ENCODE data around the gene FARS2. TPM values are rescaled to one million over a fixed set of nuclear protein-coding genes. Genes with fewer than 3 reads are reported as not detected.
A peak's percentile ranks its signal among the peaks of the same experiment; 100 is the strongest.

Gene FARS2
- total and polyA plus RNA-seq, 2 donors (not counting 1 experiment from before 2014, with no cell fraction given) = 33.0 to 35.5 TPM

- no peaks in the 10 kb centered on the region for H3K9me3 Mint-ChIP-seq (ENCODE audit: insufficient read depth)
- no peaks in the 10 kb centered on the region for H3K27me3 Mint-ChIP-seq
- intact Hi-C loops (cut with micrococcal nuclease) = no loop called here
- Histone ChIP-seq H2AFZ (ENCODE audit: insufficient read depth, low read depth, low read length, poor library complexity, severe bottlenecking) (no peak overlapping the region), H4K20me1 (ENCODE audit: control insufficient read depth, insufficient read depth, low read length, poor library complexity, severe bottlenecking) (no peaks in the 10 kb centered on the region), H3K4me2 (replicated peaks; ENCODE audit: low read depth, low read length, poor library complexity, severe bottlenecking) (no peak overlapping the region), H3K9me3 (ENCODE audit: control extremely low read depth in 1 of 3, control insufficient read depth in 2 of 3, insufficient read depth in 1 of 3, low read length in 2 of 3) (no peaks in the 10 kb centered on the region), H3K27me3 (replicated peaks in 1 of 4; ENCODE audit: control extremely low read depth in 1 of 4, control insufficient read depth in 3 of 4, insufficient read depth in 4 of 4, low read length in 3 of 4) (no peaks in the 10 kb centered on the region), H3K27ac (ENCODE audit: low read length in 2 of 2) (no peak overlapping the region), H3K36me3 (replicated peaks in 1 of 2; ENCODE audit: control extremely low read depth in 1 of 2, control insufficient read depth in 1 of 2, extremely low read depth in 1 of 2, insufficient read depth in 2 of 2, low read length in 1 of 2) (peaks cover 0 to 9% of the 10 kb centered on the region in 2 experiments), H3K4me3 (ENCODE audit: control extremely low read depth in 1 of 5, extremely low read depth in 1 of 5, insufficient read depth in 1 of 5, low read depth in 2 of 5, low read length in 4 of 5) (no peak overlapping the region), H3K4me1 (ENCODE audit: control insufficient read depth in 2 of 2, insufficient read depth in 2 of 2, low read length in 2 of 2) (peaks cover 13 to 18% of the 10 kb centered on the region in 2 donors), H3K9ac (ENCODE audit: low read length) (no peak overlapping the region), H3K79me2 (ENCODE audit: control insufficient read depth, insufficient read depth, low read length) (peaks cover 29% of the 10 kb centered on the region)
- TF ChIP-seq CTCF (IDR thresholded peaks at IDR 0.05) = no peak
- TF ChIP-seq EZH2 (IDR thresholded peaks at IDR 0.05; ENCODE audit: borderline replicate concordance, insufficient read depth, low read depth, low read length, poor library complexity, severe bottlenecking) = no peak
- 98% methylated on average over 6 of the region's 8 CpGs for WGBS (ENCODE audit: insufficient coverage)
- no peak for ATAC-seq (ENCODE audit: low read depth)
- H3K27ac Mint-ChIP-seq = no peak overlapping the region
- ChIA-PET CTCF (interaction anchor here (1.8 kb wide), 1 partner anchor 114 kb away, joined by 6 read pairs; no protein-coding TSS in a partner anchor), POLR2A (no interaction called here)
- H3K4me3 Mint-ChIP-seq = no peak overlapping the region
- no peak for DNase-seq
- H3K4me1 Mint-ChIP-seq = peaks cover 19% of the 10 kb centered on the region
Observed at GRCh38 chr6:5257400-5257799, 3.9 kb upstream of the FARS2 start.

GRCh38 chr6:5259428-5259827, 1.9 kb upstream of the FARS2 start:
- no peaks in the 10 kb centered on the region for H3K27me3 Mint-ChIP-seq
- no peaks in the 10 kb centered on the region for H3K27me3 ChIP-seq (replicated peaks in 1 of 4; ENCODE audit: control extremely low read depth in 1 of 4, control insufficient read depth in 3 of 4, insufficient read depth in 4 of 4, low read length in 3 of 4)
- peak overlapping the region; percentile 72 to 96 for H3K27ac ChIP-seq (ENCODE audit: low read length in 2 of 2)
- H3K4me3 Mint-ChIP-seq = peak overlapping the region; percentile 92
- peaks cover 15 to 23% of the 10 kb centered on the region in 2 donors for H3K4me1 ChIP-seq (ENCODE audit: control insufficient read depth in 2 of 2, insufficient read depth in 2 of 2, low read length in 2 of 2)
- peaks cover 0 to 9% of the 10 kb centered on the region in 2 experiments for H3K36me3 ChIP-seq (replicated peaks in 1 of 2; ENCODE audit: control extremely low read depth in 1 of 2, control insufficient read depth in 1 of 2, extremely low read depth in 1 of 2, insufficient read depth in 2 of 2, low read length in 1 of 2)
- H3K27ac Mint-ChIP-seq = peak overlapping the region; percentile 99
- WGBS (ENCODE audit: insufficient coverage) = no CpG with 5 or more reads among the region's 3 CpGs
- peak overlapping the region; percentile 90 for H2AFZ ChIP-seq (ENCODE audit: insufficient read depth, low read depth, low read length, poor library complexity, severe bottlenecking)
- ATAC-seq (ENCODE audit: low read depth) (no peak), DNase-seq (no peak)
- peak overlapping the region; percentile 77 for H3K9ac ChIP-seq (ENCODE audit: low read length)
- ChIA-PET POLR2A (no interaction called here), CTCF (interaction anchor here (2.7 kb wide), 1 partner anchor 43 kb away, joined by 14 read pairs; no protein-coding TSS in a partner anchor)
- intact Hi-C loops (cut with micrococcal nuclease) = no loop called here
- H4K20me1 ChIP-seq (ENCODE audit: control insufficient read depth, insufficient read depth, low read length, poor library complexity, severe bottlenecking) = no peaks in the 10 kb centered on the region
- no peaks in the 10 kb centered on the region for H3K9me3 ChIP-seq (ENCODE audit: control extremely low read depth in 1 of 3, control insufficient read depth in 2 of 3, insufficient read depth in 1 of 3, low read length in 2 of 3)
- H3K9me3 Mint-ChIP-seq (ENCODE audit: insufficient read depth) = no peaks in the 10 kb centered on the region
- H3K4me3 ChIP-seq (ENCODE audit: control extremely low read depth in 1 of 5, extremely low read depth in 1 of 5, insufficient read depth in 1 of 5, low read depth in 2 of 5, low read length in 4 of 5) = no peak overlapping the region
- no peak for TF ChIP-seq CTCF (IDR thresholded peaks at IDR 0.05)
- TF ChIP-seq EZH2 (IDR thresholded peaks at IDR 0.05; ENCODE audit: borderline replicate concordance, insufficient read depth, low read depth, low read length, poor library complexity, severe bottlenecking) = no peak
- H3K4me1 Mint-ChIP-seq = peaks cover 21% of the 10 kb centered on the region
- peaks cover 48% of the 10 kb centered on the region for H3K79me2 ChIP-seq (ENCODE audit: control insufficient read depth, insufficient read depth, low read length)
- H3K4me2 ChIP-seq (replicated peaks; ENCODE audit: low read depth, low read length, poor library complexity, severe bottlenecking) = peak overlapping the region; percentile 78
